Skin epidermis (tissue), 12 donors: Measurements from ENCODE around the gene CISD3.

Experiments
- H3K27ac ChIP-seq, 21 experiments: fragments of 200-600 bp; sonication (generic) in 11 of 21; one replicate each; pipeline ENCODE4 v1.5.0; 2020; ENCODE audit warnings: mild to moderate bottlenecking in 3 of 21, inconsistent platforms in 2 of 21, moderate library complexity in 2 of 21
- H3K4me3 ChIP-seq, 7 experiments: fragments of 200-600 bp; sonication (generic) in 2 of 7; one replicate each; pipeline ENCODE4 v1.5.0; 2020; ENCODE audit warnings: inconsistent platforms in 2 of 7, mild to moderate bottlenecking in 2 of 7, moderate library complexity in 1 of 7

Gene CISD3

GRCh38 chr17:38751808-38752307, 21.7 kb downstream of the CISD3 start:
- Histone ChIP-seq H3K4me3 (peak overlapping the region; percentile 66 to 98 (median 83)), H3K27ac (peak overlapping the region; percentile 36 to 97 (median 84))

DNA sequence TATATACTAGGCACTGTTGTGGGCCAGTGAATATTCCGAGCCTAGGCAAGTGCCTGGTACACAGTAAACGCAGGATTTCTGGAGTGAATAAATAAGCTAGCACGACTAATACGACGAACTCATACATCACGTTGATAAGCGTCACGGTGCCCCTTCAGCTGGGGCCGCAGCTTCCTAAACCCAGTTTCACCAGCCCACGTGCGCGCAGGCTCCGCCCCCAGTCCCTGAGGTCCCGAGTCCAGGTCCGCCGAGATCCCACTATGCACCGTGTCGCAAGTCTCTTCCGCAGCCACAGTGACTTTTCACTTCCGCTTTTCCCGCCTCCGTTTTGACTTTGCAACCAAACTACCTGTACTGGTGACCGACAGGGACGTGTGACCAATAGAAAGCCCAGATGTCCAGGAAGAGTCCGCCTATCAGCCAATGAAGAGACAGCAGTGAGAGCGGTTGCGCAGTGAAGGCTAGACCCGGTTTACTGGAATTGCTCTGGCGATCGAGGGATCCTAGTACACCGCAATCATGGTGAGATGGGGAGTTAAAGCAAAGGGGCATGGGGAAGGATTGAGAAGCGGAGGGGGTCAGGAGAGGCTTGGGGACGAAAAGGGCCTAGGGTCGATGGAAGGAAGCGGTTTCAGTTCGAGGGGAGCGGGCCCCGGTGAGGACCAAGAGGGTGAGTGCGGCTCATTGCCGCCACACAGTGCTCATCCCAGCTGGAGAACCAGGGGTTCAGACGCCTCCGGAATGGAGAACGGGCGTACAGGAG, 22.3 kb downstream of the CISD3 start, which contains the start of gene PSMB3:
Gene PSMB3 (plus strand): TSS at position 434 of the 763 bp plus-strand sequence. CDS start 86 bp downstream, at position 520.
- H3K4me3 ChIP-seq, result peak within 1 kb of the TSS; percentile 66 to 98 (median 83)
- H3K27ac ChIP-seq, result peak within 1 kb of the TSS; percentile 67 to 97 (median 91)

- H3K4me3 ChIP-seq, result peak overlapping the region; percentile 66 to 98 (median 83)
These were observed 22.9 kb downstream of the CISD3 start for GRCh38 chr17:38753071-38753506.

GRCh38 chr17:38761612-38762011, 31.5 kb downstream of the CISD3 start:
- Histone ChIP-seq H3K4me3 (no peak overlapping the region), H3K27ac (no peak overlapping the region)

More at GRCh38 chr17:38753071-38753506, 22.9 kb downstream of the CISD3 start:
- peak overlapping the region; percentile 67 to 97 (median 91) for H3K27ac ChIP-seq

GRCh38 chr17:38762231-38762630, 32.1 kb downstream of the CISD3 start:
- no peak overlapping the region for H3K4me3 ChIP-seq
- no peak overlapping the region for H3K27ac ChIP-seq

- no peak overlapping the region for H3K4me3 ChIP-seq
- H3K27ac ChIP-seq, result no peak overlapping the region
These were observed 36.2 kb downstream of the CISD3 start for GRCh38 chr17:38766341-38766740.

- H3K4me3 ChIP-seq, result no peak overlapping the region
- no peak overlapping the region for H3K27ac ChIP-seq
These were observed 38.3 kb downstream of the CISD3 start for GRCh38 chr17:38768417-38768816.

DNA sequence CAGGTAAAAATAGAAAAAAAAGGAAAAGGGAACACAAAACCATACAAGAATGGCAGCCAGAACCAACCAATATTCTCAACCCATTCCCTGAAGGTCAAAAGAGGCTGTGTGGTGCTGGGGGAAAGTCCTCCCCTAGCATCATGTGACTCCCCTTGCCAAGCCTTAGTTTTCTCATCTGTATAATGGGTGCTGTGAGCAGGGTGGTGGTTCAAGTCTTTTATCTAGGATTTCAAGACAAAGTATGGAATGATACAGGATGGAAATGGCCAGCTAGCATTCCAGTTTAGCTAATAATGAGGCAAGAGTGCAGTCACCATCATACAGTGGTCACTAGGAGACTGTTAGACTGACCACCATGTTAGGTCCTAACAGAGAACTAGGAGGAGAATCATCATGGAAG, 43.1 kb downstream of the CISD3 start:
- Histone ChIP-seq H3K4me3 (no peak overlapping the region), H3K27ac (no peak overlapping the region)

- H3K4me3 ChIP-seq, result no peak overlapping the region
- no peak overlapping the region for H3K27ac ChIP-seq
These were observed 47.6 kb downstream of the CISD3 start for GRCh38 chr17:38777641-38778250.

GRCh38 chr17:38779965-38780752, 50.0 kb downstream of the CISD3 start:
- no peak overlapping the region for H3K4me3 ChIP-seq

GRCh38 chr17:38783227-38783626, 53.1 kb downstream of the CISD3 start:
- Histone ChIP-seq H3K4me3 (no peak overlapping the region), H3K27ac (no peak overlapping the region)

More at GRCh38 chr17:38779965-38780752, 50.0 kb downstream of the CISD3 start:
- no peak overlapping the region for H3K27ac ChIP-seq
